Thymus (tissue), 11 donors: ENCODE data around the gene OPCML. TPM values are rescaled to one million over a fixed set of nuclear protein-coding genes. Genes with fewer than 3 reads are reported as not detected.

ENCODE experiments used
- DNase-seq, 9 donors: peaks; one replicate each; pipeline ENCODE4 v3.0.0-alpha.2; 2013; ENCODE audit warnings: low spot score in 9 of 9, low read depth in 6 of 9, missing footprints in 1 of 9
- H3K27ac ChIP-seq, 2 donors: one replicate each; pipeline ENCODE4 v1.5.1; 2013; ENCODE audit warnings: control low read depth in 1 of 2, low read depth in 1 of 2, low read length in 1 of 2, mild to moderate bottlenecking in 1 of 2, moderate library complexity in 1 of 2
- H3K27me3 ChIP-seq, 2 donors: one replicate each; pipeline ENCODE4 v1.5.1; 2013; ENCODE audit warnings: low read length in 1 of 2; ENCODE audit not compliant: control insufficient read depth in 2 of 2, insufficient read depth in 1 of 2
- H3K36me3 ChIP-seq, 2 donors: one replicate each; pipeline ENCODE4 v1.5.1; 2013; ENCODE audit warnings: low read length in 1 of 2, mild to moderate bottlenecking in 1 of 2, moderate library complexity in 1 of 2; ENCODE audit not compliant: control insufficient read depth in 2 of 2, insufficient read depth in 2 of 2
- H3K4me1 ChIP-seq, 2 donors: one replicate each; pipeline ENCODE4 v1.5.1; 2013; ENCODE audit warnings: low read length in 2 of 2; ENCODE audit not compliant: control insufficient read depth in 2 of 2, insufficient read depth in 2 of 2
- H3K4me3 ChIP-seq, 2 donors: one replicate each; pipeline ENCODE4 v1.5.1; 2013; ENCODE audit warnings: low read length in 2 of 2, control low read depth in 1 of 2, mild to moderate bottlenecking in 1 of 2
- H3K9me3 ChIP-seq, 2 donors: one replicate each; pipeline ENCODE4 v1.5.1; 2013; ENCODE audit warnings: low read length in 1 of 2, mild to moderate bottlenecking in 1 of 2; ENCODE audit not compliant: control insufficient read depth in 2 of 2, insufficient read depth in 1 of 2
- WGBS: extraction: QIAGEN DNeasy Blood & Tissue Kit; methylation state at CpG from one replicate; pipeline ENCODE4 v1.1.7; 2013; 5-methylcytosine and 5-hydroxymethylcytosine counted together
- polyA plus RNA-seq: library from polyadenylated mRNA; stranded (reverse); fragments of 200-250 nt; gene quantifications from one replicate; pipeline ENCODE4 v1.2.3, GENCODE V29; 2013
- total RNA-seq: library from RNA; stranded (reverse); fragments of 120-200 nt; gene quantifications from one replicate; pipeline ENCODE4 v1.2.4, GENCODE V29; 2013
- donor health status: healthy.

Gene OPCML
- total and polyA plus RNA-seq, 2 donors: 0.07 to 0.09 TPM

- H3K27me3 ChIP-seq: no peaks in the 10 kb centered on the region
- H3K4me3 ChIP-seq: no peak overlapping the region
- H3K36me3 ChIP-seq: no peaks in the 10 kb centered on the region
- no peaks in the 10 kb centered on the region for H3K4me1 ChIP-seq
- DNase-seq: no peak
- H3K27ac ChIP-seq: no peak overlapping the region
- H3K9me3 ChIP-seq: no peaks in the 10 kb centered on the region
- WGBS: 90% methylated on average over 2 of the region's 2 CpGs
These were observed 681.1 kb downstream of the OPCML start for GRCh38 chr11:132851247-132851646.

GRCh38 chr11:132850266-132850665 is 682.0 kb downstream of the OPCML start:
- no peaks in the 10 kb centered on the region for H3K9me3 ChIP-seq
- no peaks in the 10 kb centered on the region for H3K36me3 ChIP-seq
- DNase-seq: no peak
- 94% methylated on average over 3 of the region's 3 CpGs for WGBS
- H3K4me3 ChIP-seq: no peak overlapping the region
- no peaks in the 10 kb centered on the region for H3K27me3 ChIP-seq
- H3K27ac ChIP-seq: no peak overlapping the region
- no peaks in the 10 kb centered on the region for H3K4me1 ChIP-seq

- no peaks in the 10 kb centered on the region for H3K36me3 ChIP-seq
- no peaks in the 10 kb centered on the region for H3K9me3 ChIP-seq
- H3K4me1 ChIP-seq: no peaks in the 10 kb centered on the region
- H3K27ac ChIP-seq: no peak overlapping the region
- 84% methylated on average over 2 of the region's 2 CpGs for WGBS
- no peak for DNase-seq
- H3K4me3 ChIP-seq: no peak overlapping the region
- no peaks in the 10 kb centered on the region for H3K27me3 ChIP-seq
These were observed 684.0 kb downstream of the OPCML start for GRCh38 chr11:132848336-132848735.

GRCh38 chr11:132846075-132846474 is 686.2 kb downstream of the OPCML start:
- Histone ChIP-seq H3K9me3 (no peaks in the 10 kb centered on the region), H3K4me1 (no peaks in the 10 kb centered on the region), H3K27me3 (no peaks in the 10 kb centered on the region), H3K36me3 (no peaks in the 10 kb centered on the region), H3K27ac (no peak overlapping the region), H3K4me3 (no peak overlapping the region)
- DNase-seq: no peak
- 78% methylated on average over 4 of the region's 4 CpGs for WGBS

GRCh38 chr11:132844956-132845696 is 687.2 kb downstream of the OPCML start:
- 90% methylated on average over 5 of the region's 5 CpGs for WGBS
- H3K4me3 ChIP-seq: no peak overlapping the region

GRCh38 chr11:132840660-132841059 is 691.6 kb downstream of the OPCML start:
- H3K4me3 ChIP-seq: no peak overlapping the region
- no peaks in the 10 kb centered on the region for H3K9me3 ChIP-seq
- no peaks in the 10 kb centered on the region for H3K27me3 ChIP-seq
- H3K4me1 ChIP-seq: no peaks in the 10 kb centered on the region
- no peaks in the 10 kb centered on the region for H3K36me3 ChIP-seq
- DNase-seq: no peak
- 92% methylated on average over 12 of the region's 12 CpGs for WGBS
- H3K27ac ChIP-seq: no peak overlapping the region

More at GRCh38 chr11:132844956-132845696, 687.2 kb downstream of the OPCML start:
- no peak for DNase-seq
- Histone ChIP-seq H3K4me1 (no peaks in the 10 kb centered on the region), H3K27me3 (no peaks in the 10 kb centered on the region), H3K27ac (no peak overlapping the region), H3K9me3 (no peaks in the 10 kb centered on the region), H3K36me3 (no peaks in the 10 kb centered on the region)

- H3K9me3 ChIP-seq: no peaks in the 10 kb centered on the region
- H3K27me3 ChIP-seq: no peaks in the 10 kb centered on the region
- H3K4me3 ChIP-seq: no peak overlapping the region
- H3K4me1 ChIP-seq: no peaks in the 10 kb centered on the region
- no peak overlapping the region for H3K27ac ChIP-seq
- WGBS: 67% methylated on average over 5 of the region's 5 CpGs
- H3K36me3 ChIP-seq: no peaks in the 10 kb centered on the region
- DNase-seq: no peak
These were observed 692.1 kb downstream of the OPCML start for GRCh38 chr11:132840191-132840590.

- no peak for DNase-seq
- H3K4me3 ChIP-seq: no peak overlapping the region
- H3K9me3 ChIP-seq: no peaks in the 10 kb centered on the region
- WGBS: 95% methylated on average over 18 of the region's 18 CpGs
- H3K4me1 ChIP-seq: no peaks in the 10 kb centered on the region
- no peaks in the 10 kb centered on the region for H3K27me3 ChIP-seq
- H3K27ac ChIP-seq: no peak overlapping the region
- H3K36me3 ChIP-seq: no peaks in the 10 kb centered on the region
These were observed 692.9 kb downstream of the OPCML start for GRCh38 chr11:132839236-132839945.

GRCh38 chr11:132838627-132839026 is 693.7 kb downstream of the OPCML start:
- H3K4me1 ChIP-seq: no peaks in the 10 kb centered on the region
- no peak overlapping the region for H3K27ac ChIP-seq
- no peak for DNase-seq
- WGBS: 44% methylated on average over 7 of the region's 7 CpGs
- no peaks in the 10 kb centered on the region for H3K36me3 ChIP-seq
- H3K9me3 ChIP-seq: no peaks in the 10 kb centered on the region
- H3K4me3 ChIP-seq: no peak overlapping the region
- H3K27me3 ChIP-seq: no peaks in the 10 kb centered on the region
